ENCODE results near the gene DDT. TPM values are rescaled to one million over a fixed set of nuclear protein-coding genes. Genes with fewer than 3 reads are reported as not detected.
A peak's percentile ranks its signal among the peaks of the same experiment; 100 is the strongest.
"Not testable (repeated sequence)": the region's sequence is repeated elsewhere in the genome, so short reads cannot be mapped to it uniquely, and the experiment has no call there.

Gene DDT
- total RNA-seq, 8 experiments from 2014 or later: 86.6 to 218 (median 126) TPM

DNA sequence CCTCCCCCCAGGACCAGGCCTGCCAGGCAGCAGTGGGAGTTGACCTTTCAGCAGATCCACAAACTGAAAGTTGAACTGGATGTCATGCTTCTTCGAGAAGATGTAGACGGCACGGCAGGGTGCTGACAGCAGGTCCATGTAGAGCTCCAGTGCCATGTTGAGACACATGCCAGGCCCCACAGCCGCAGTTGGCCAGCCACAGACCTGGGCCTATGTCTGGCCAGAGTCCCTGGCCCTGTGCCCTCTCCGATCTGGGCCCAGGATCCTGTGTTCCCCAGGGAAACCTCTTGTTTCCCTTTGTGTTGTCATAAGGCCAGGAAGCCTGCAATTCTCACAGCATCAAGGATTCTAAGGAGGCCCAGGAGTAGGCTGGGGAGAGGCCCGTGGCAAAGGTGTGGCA, 31.0 kb upstream of the DDT start, which contains the start of gene GSTT4:
GSTT4 (minus strand) TSS at position 253 of the 400 bp plus-strand sequence; CDS start at position 156, 97 bp downstream.
- in situ Hi-C loops (cut with MboI; ENCODE audit: low pct_unique_long_range_greater_than_20kb in 2 of 9, low sequenced_read_pairs in 9 of 9, unreplicated experiment in 9 of 9): no loop called here
- Histone ChIP-seq H3K4me3 (no peak within 1 kb of the TSS), H3K27ac (no peak within 1 kb of the TSS), H3K4me1 (replicated peaks in 1 of 2) (no peaks in the 10 kb centered on the region)
- 33 to 100% (median 61%) methylated on average over 1 to 6 of the region's 6 CpGs; no CpG with 5 or more reads in 2 of the 10 experiments for WGBS, 10 experiments
- peak in 1 of 8 experiments; percentile 34 for ATAC-seq (replicated peaks in 6 of 8)

DNA sequence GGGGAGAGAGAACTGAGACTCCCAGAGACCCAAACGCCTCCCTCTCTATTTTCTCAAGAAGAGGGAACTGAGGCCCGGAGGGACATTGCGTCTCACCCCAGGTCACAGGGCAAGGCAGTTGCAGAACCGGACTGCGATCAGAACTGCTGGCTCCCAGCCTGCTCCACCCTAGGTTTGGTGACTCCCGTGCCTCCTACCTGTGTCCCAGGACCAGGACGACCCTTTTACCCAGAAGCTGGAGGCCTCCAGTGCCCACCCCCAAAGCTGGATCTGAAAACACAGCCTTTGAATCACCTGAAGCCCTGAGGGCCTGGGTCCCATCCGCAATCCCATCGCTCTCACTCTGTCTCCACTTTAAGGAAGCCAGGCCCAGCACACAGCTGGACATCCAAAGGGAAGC, 29.6 kb upstream of the DDT start:
- in situ Hi-C loops (cut with MboI; ENCODE audit: low pct_unique_long_range_greater_than_20kb in 2 of 9, low sequenced_read_pairs in 9 of 9, unreplicated experiment in 9 of 9): no loop called here
- Histone ChIP-seq H3K4me1 (replicated peaks in 1 of 2) (no peaks in the 10 kb centered on the region), H3K27ac (no peak overlapping the region), H3K4me3 (no peak overlapping the region)
- 41 to 82% (median 77%) methylated on average over 3 to 9 of the region's 9 CpGs; no CpG with 5 or more reads in 4 of the 10 experiments for WGBS, 10 experiments
- ATAC-seq (replicated peaks in 6 of 8): no peak

DNA sequence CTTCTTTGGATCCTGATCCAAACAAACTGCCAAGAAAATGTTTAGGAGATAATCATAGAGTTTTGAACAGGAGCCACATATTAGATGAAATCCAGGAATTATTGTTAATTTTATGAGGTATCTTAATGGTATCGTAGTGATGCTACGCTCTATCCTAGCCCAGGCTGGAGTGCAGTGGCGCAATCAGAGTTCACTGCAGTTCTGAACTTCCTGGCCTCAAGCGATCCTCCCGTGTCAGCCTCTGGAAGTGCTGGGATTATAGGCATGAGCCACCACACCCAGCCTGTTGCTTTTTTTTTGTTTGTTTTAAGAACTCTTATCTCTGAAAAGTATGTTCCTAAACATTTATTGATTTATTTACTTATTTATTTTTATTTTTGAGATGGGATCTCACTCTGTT, 28.6 kb upstream of the DDT start:
- no peak overlapping the region for H3K4me3 ChIP-seq
- peak in 1 of 8 experiments; percentile 25 for ATAC-seq (replicated peaks in 6 of 8)
- H3K27ac ChIP-seq: no peak overlapping the region
- WGBS, 10 experiments: 40 to 100% (median 87%) methylated on average over 1 to 5 of the region's 5 CpGs; no CpG with 5 or more reads in 1 of the 10 experiments
- in situ Hi-C loops (cut with MboI; ENCODE audit: low pct_unique_long_range_greater_than_20kb in 2 of 9, low sequenced_read_pairs in 9 of 9, unreplicated experiment in 9 of 9): no loop called here
- no peaks in the 10 kb centered on the region for H3K4me1 ChIP-seq (replicated peaks in 1 of 2)

DNA sequence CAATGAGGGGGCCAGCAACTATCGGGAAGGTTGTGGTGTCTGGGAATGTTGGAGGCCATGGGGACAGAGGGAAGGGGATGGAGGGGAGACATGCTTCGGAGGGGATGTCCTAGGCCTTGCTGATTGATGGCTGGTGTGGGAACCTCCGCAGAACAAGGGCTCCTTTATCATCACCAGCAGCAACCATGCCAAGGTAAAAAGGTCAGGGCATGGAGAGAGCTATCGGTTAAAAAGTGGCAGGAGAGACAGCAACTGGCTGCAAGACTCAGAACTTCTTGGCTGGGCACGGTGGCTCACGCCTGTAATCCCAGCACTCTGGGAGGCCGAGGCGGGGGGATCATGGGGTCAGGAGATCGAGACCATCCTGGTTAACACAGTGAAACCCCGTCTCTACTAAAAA, 28.0 kb upstream of the DDT start:
- H3K27ac ChIP-seq: no peak overlapping the region
- H3K4me1 ChIP-seq (replicated peaks in 1 of 2): no peaks in the 10 kb centered on the region
- ATAC-seq (replicated peaks in 6 of 8): peak in 1 of 8 experiments; percentile 14
- in situ Hi-C loops (cut with MboI; ENCODE audit: low pct_unique_long_range_greater_than_20kb in 2 of 9, low sequenced_read_pairs in 9 of 9, unreplicated experiment in 9 of 9): no loop called here
- no peak overlapping the region for H3K4me3 ChIP-seq
- WGBS, 10 experiments: 40 to 84% (median 75%) methylated on average over 1 to 5 of the region's 10 CpGs; no CpG with 5 or more reads in 6 of the 10 experiments

DNA sequence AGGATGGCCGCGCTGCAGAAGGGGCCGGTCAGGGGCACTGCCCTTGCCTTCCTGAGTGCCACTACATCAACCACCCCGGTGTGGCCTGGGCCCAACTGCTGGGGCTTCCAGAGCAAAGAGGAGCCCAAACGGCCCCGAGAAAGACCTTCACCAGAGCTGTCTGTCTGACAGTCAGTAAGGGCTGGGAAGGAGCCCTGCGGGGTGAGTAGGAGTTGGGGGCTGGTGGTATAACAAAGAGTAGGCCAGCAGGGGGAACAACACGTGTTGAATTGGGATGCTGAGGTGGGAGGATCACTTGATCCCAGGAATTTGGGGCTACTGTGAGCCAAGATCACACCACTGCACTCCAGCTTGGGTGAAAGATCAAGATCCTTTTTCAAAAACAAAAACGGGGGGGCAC, 27.1 kb upstream of the DDT start:
- Histone ChIP-seq H3K4me1 (replicated peaks in 1 of 2) (no peaks in the 10 kb centered on the region), H3K27ac (no peak overlapping the region), H3K4me3 (no peak overlapping the region)
- 19 to 100% (median 69%) methylated on average over 1 to 9 of the region's 9 CpGs; no CpG with 5 or more reads in 2 of the 10 experiments for WGBS, 10 experiments
- peak in 1 of 8 experiments; percentile 9 for ATAC-seq (replicated peaks in 6 of 8)
- in situ Hi-C loops (cut with MboI; ENCODE audit: low pct_unique_long_range_greater_than_20kb in 2 of 9, low sequenced_read_pairs in 9 of 9, unreplicated experiment in 9 of 9): no loop called here

DNA sequence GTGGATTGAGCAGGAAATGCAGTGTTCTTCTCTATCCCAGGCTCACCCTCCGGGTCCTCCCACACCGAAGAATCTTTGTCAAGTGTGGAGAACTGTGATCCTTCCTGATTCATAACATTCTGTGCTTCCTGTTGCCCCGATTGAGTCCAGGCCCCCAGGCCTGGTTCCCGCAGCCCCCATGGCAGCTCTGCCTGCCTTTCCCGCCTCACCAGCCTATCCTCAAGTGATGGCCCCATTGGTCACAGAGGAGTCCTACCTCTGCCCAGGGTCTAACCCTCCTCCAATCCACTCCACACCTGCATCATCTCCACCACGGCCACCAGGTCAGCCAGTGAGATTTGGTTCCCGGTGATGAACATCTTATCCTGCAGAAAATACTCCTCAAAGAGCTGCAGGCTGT, 25.5 kb upstream of the DDT start:
- H3K4me3 ChIP-seq; ATAC-seq (replicated peaks in 6 of 8); H3K4me1 ChIP-seq (replicated peaks in 1 of 2); H3K27ac ChIP-seq; in situ Hi-C loops (cut with MboI; ENCODE audit: low pct_unique_long_range_greater_than_20kb in 2 of 9, low sequenced_read_pairs in 9 of 9, unreplicated experiment in 9 of 9): not testable (repeated sequence)
- 56 to 100% (median 87%) methylated on average over 1 to 5 of the region's 7 CpGs; no CpG with 5 or more reads in 6 of the 10 experiments for WGBS, 10 experiments

DNA sequence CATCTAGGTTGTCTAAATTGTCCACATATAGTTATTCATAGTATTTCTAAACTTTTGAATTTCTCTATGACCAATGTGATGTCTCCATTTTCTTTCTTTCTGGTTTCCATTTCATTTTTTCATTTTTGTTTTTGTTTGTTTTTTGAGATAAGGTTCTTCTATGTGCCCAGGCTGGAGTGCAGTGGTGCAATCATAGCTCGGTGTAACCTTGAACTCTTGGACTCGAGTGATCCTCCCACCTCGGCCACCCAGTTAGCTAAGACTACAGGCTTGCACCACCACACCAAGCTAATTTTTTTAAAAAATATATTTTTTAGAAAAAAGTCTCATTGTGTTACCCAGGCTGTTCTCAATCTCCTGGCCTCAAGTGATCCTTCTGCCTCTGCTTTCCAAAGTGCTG, 22.9 kb upstream of the DDT start:
- Histone ChIP-seq H3K4me3 (no peak overlapping the region), H3K4me1 (replicated peaks in 1 of 2) (no peaks in the 10 kb centered on the region), H3K27ac (no peak overlapping the region)
- 64 to 100% (median 89%) methylated on average over 3 of the region's 3 CpGs; no CpG with 5 or more reads in 3 of the 10 experiments for WGBS, 10 experiments
- in situ Hi-C loops (cut with MboI; ENCODE audit: low pct_unique_long_range_greater_than_20kb in 2 of 9, low sequenced_read_pairs in 9 of 9, unreplicated experiment in 9 of 9): no loop called here
- no peak for ATAC-seq (replicated peaks in 6 of 8)

DNA sequence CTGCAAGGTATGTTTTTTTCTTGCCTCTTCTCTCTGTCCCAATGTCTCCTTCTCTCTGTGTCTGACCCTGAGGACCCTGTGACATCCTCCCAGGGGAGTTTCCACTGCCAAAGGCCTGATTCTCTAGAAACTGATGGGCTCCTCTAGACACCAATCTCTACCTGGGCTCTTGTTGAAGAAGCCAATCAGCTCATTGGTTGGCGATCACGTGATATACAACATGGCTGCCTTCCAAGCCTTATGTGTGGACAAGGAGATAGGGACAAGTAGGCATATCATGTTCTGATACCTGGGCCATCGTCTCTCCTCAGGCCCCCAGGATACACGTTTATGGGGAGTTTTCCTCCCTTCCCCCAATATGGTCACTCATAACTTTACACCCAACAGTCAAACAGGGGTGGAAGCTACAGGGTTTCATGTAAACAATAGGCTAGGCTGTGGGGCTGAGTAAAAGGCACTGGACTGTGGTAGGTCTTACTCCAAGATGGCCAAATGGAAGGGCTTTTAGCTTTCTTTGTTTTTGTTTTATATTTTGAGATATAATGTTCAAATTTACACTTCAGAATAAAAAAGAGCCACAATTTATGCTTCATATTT, 19.4 kb upstream of the DDT start:
- H3K27ac ChIP-seq; H3K4me3 ChIP-seq; in situ Hi-C loops (cut with MboI; ENCODE audit: low pct_unique_long_range_greater_than_20kb in 2 of 9, low sequenced_read_pairs in 9 of 9, unreplicated experiment in 9 of 9); ATAC-seq (replicated peaks in 6 of 8); H3K4me1 ChIP-seq (replicated peaks in 1 of 2): not testable (repeated sequence)
- WGBS, 10 experiments: 20 to 92% (median 74%) methylated on average over 1 to 2 of the region's 4 CpGs; no CpG with 5 or more reads in 6 of the 10 experiments

DNA sequence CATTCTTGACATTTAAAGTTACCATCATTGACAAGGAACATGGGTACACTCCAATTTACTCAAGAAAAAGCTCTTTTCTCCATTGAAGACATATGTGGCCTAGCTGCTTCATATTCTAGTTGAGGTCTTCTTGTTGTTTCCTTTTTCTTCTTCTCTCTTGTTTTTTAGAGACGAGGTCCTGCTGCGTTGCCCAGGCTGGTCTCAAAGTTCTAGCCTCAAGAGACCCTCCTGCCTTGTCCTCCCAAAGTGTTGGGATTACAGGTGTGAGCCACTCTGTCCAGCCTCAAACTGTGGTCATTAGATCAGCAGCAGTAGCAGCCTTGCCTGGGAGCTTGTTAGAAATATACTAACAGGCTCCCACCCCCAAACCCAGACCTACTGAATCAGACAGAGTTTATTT, 18.8 kb upstream of the DDT start:
- H3K4me1 ChIP-seq (replicated peaks in 1 of 2); in situ Hi-C loops (cut with MboI; ENCODE audit: low pct_unique_long_range_greater_than_20kb in 2 of 9, low sequenced_read_pairs in 9 of 9, unreplicated experiment in 9 of 9); H3K27ac ChIP-seq; H3K4me3 ChIP-seq; ATAC-seq (replicated peaks in 6 of 8): not testable (repeated sequence)
- WGBS, 10 experiments: no CpG with 5 or more reads among the region's 2 CpGs

DNA sequence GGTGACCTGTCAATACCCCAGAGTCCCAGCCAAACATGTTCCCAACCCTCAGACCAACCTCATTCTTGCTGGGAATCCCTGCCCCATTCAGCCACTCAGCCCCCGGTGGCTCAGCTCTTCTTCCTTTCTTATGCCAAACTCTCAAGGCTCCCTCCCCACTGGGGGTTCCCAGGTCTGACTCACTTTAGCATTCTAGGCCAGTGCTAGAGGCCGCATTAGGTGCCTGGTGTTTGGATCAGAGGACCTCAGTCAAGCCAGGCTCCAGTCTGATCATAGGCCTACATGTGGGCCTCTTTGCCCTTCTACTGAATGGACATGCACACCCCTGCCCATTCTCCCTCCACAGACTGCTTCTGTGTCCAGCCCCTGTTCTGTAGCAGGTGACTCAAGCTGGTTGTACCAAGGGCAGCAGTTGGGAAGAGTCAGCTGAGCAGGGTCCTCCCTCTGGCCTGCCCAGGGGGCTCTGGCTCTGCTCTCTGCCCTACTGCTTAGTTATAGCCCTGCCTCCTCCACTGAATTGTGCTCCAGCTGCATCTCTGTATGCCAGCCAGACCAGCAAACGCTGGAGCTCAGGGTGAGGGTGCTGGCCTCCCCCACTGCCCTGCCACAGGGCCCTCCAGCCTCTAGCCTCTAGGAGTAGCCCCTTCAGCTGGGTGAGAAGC, 15.5 kb upstream of the DDT start:
- WGBS, 10 experiments: no CpG with 5 or more reads among the region's 3 CpGs
- H3K4me1 ChIP-seq (replicated peaks in 1 of 2); H3K4me3 ChIP-seq; H3K27ac ChIP-seq; in situ Hi-C loops (cut with MboI; ENCODE audit: low pct_unique_long_range_greater_than_20kb in 2 of 9, low sequenced_read_pairs in 9 of 9, unreplicated experiment in 9 of 9): not testable (repeated sequence)
- ATAC-seq (replicated peaks in 6 of 8): peak in 3 of 8 experiments; percentile 4 to 36 (median 18)

DNA sequence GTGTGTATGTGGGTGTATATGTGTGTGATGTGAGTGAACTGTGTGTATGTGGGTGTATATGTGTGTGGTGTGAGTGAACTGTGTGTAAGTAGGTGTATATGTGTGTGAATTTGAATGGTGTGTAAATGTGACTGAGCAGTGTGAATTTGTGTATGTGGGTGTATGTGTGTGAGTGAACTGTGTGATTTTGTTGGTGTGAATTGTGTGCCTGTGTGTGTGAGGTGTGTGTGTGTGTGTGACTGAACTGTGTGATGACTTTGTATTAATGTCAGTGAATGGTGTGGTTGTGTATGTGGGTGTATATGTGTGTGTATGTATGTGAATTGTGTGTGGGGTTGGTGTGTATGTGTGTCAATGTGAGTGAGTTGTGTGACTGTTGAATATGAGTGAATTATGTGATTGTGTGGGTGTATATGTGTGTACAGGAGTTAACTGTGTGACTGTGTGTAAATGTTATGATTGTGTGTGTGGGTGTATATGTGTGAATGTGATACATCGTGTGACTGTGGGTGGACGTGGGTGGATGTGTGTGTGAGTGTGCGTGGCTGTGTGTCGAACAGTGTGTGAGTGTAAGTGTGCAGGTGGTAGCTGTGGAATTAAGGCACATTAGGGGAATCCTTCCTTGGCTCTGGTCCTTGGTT, 12.4 kb upstream of the DDT start:
- ATAC-seq (replicated peaks in 6 of 8); H3K4me3 ChIP-seq; in situ Hi-C loops (cut with MboI; ENCODE audit: low pct_unique_long_range_greater_than_20kb in 2 of 9, low sequenced_read_pairs in 9 of 9, unreplicated experiment in 9 of 9); H3K27ac ChIP-seq; H3K4me1 ChIP-seq (replicated peaks in 1 of 2): not testable (repeated sequence)
- WGBS, 10 experiments: no CpG with 5 or more reads among the region's 4 CpGs

DNA sequence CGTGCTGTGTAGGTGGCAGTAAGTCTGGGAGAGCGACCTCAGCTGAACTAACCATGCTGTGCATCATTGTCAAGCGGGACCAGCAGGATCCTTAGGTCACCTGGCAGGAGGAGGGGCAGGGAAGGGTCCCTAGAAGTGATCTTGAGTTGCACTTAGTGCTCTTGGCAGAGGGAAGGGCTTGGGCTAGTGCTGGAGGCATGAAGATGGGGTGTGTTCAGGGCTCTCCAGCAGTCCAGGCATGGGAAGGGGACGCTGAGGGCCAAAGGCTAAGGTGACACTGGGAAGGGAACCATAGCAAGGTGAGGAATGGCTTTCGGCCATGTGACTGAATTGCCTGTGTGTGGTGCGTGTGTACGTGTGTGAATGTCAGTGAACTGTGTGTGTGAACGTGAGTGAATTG, 11.8 kb upstream of the DDT start:
- ATAC-seq (replicated peaks in 6 of 8); H3K4me1 ChIP-seq (replicated peaks in 1 of 2); H3K4me3 ChIP-seq; H3K27ac ChIP-seq; in situ Hi-C loops (cut with MboI; ENCODE audit: low pct_unique_long_range_greater_than_20kb in 2 of 9, low sequenced_read_pairs in 9 of 9, unreplicated experiment in 9 of 9): not testable (repeated sequence)
- no CpG with 5 or more reads among the region's 8 CpGs for WGBS, 10 experiments

DNA sequence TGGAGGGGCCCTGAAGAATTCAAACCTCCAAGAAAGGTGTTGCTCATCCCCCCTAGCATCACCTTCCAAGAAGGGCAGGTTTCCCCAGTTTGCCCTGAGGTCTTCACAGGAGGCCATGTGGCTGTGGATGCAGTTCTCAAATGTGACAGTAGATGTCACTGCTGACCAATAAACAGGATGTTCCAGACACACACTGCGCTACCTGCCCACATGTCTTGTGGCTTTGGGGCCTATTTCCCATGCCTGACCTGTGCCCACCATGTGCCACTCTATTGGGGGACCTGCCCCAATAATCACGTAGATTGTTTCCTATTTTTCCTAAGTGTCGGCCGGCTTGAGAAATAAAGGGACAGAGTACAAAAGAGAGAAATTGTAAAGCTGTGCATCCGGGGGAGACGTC, 10.2 kb upstream of the DDT start:
- no peak overlapping the region for H3K4me3 ChIP-seq
- WGBS, 10 experiments: 0% methylated on average over 1 to 2 of the region's 6 CpGs; no CpG with 5 or more reads in 8 of the 10 experiments
- in situ Hi-C loops (cut with MboI; ENCODE audit: low pct_unique_long_range_greater_than_20kb in 2 of 9, low sequenced_read_pairs in 9 of 9, unreplicated experiment in 9 of 9): no loop called here
- H3K4me1 ChIP-seq (replicated peaks in 1 of 2): no peaks in the 10 kb centered on the region
- ATAC-seq (replicated peaks in 6 of 8): peak; percentile 8 to 93 (median 72)
- no peak overlapping the region for H3K27ac ChIP-seq

All from motor neuron (in vitro differentiated cells).